Dedifferentiated amniotic fluid mesenchymal stem cell (primary cell): ENCODE results near the gene PPM1B.
"Not testable (repeated sequence)": the region's sequence is repeated elsewhere in the genome, so short reads cannot be mapped to it uniquely, and the experiment has no call there.

ENCODE experiments used
- DNase-seq: peaks from one replicate; pipeline ENCODE4 v3.0.0-alpha.2; 2016; ENCODE audit errors: extremely low spot score

The PPM1B gene

GRCh38 chr2:44163777-44164176, 4.9 kb upstream of the PPM1B start:
- no peak for DNase-seq

- DNase-seq: no peak
Observed at GRCh38 chr2:44164617-44165016, 4.1 kb upstream of the PPM1B start.

- DNase-seq: no peak
Observed at GRCh38 chr2:44166096-44166495, 2.6 kb upstream of the PPM1B start.

- DNase-seq: no peak
Observed at GRCh38 chr2:44167311-44167907, 1.3 kb upstream of the PPM1B start.

GRCh38 chr2:44167908-44168680, 581 bp upstream of the PPM1B start:
- peak; percentile 100 for DNase-seq

- peak; percentile 22 for DNase-seq
Observed at GRCh38 chr2:44169155-44169898, 652 bp downstream of the PPM1B start.

- peak; percentile 23 for DNase-seq
Observed at GRCh38 chr2:44170311-44170717, 1.6 kb downstream of the PPM1B start.

GRCh38 chr2:44171018-44171417, 2.3 kb downstream of the PPM1B start:
- peak; percentile 16 for DNase-seq

- not testable (repeated sequence) for DNase-seq
Observed at GRCh38 chr2:44171442-44171841, 2.8 kb downstream of the PPM1B start.

GRCh38 chr2:44172576-44172975, 3.9 kb downstream of the PPM1B start:
- no peak for DNase-seq

GRCh38 chr2:44178950-44179349, 10.3 kb downstream of the PPM1B start:
- no peak for DNase-seq

- no peak for DNase-seq
Observed at GRCh38 chr2:44181648-44182047, 13.0 kb downstream of the PPM1B start.

- no peak for DNase-seq
Observed at GRCh38 chr2:44184106-44184505, 15.4 kb downstream of the PPM1B start.

GRCh38 chr2:44186810-44187209, 18.1 kb downstream of the PPM1B start:
- DNase-seq: no peak

- DNase-seq: no peak
Observed at GRCh38 chr2:44187251-44187650, 18.6 kb downstream of the PPM1B start.

GRCh38 chr2:44188696-44189095, 20.0 kb downstream of the PPM1B start:
- no peak for DNase-seq

- DNase-seq: no peak
Observed at GRCh38 chr2:44189104-44189503, 20.4 kb downstream of the PPM1B start.

GRCh38 chr2:44190526-44190925, 21.9 kb downstream of the PPM1B start:
- no peak for DNase-seq

- no peak for DNase-seq
Observed at GRCh38 chr2:44191739-44192138, 23.1 kb downstream of the PPM1B start.

- DNase-seq: no peak
Observed at GRCh38 chr2:44192646-44193045, 24.0 kb downstream of the PPM1B start.

GRCh38 chr2:44195714-44196113, 27.0 kb downstream of the PPM1B start:
- DNase-seq: no peak

GRCh38 chr2:44197816-44198215, 29.1 kb downstream of the PPM1B start:
- DNase-seq: no peak

- DNase-seq: no peak
Observed at GRCh38 chr2:44200011-44200410, 31.3 kb downstream of the PPM1B start.
